GM18868 (cell line): Measurements from ENCODE around the gene LMX1A.

Source experiments
- ATAC-seq: cut with Tn5 transposase; IDR thresholded peaks from one replicate; pipeline ENCODE4 v1.9.1; 2021; ENCODE audit warnings: mild to moderate bottlenecking, moderate library complexity; ENCODE audit not compliant: unreplicated experiment

Gene LMX1A

GRCh38 chr1:165328136-165328535 is 28.4 kb downstream of the LMX1A start:
- no peak for ATAC-seq

GRCh38 chr1:165327538-165327937 is 29.0 kb downstream of the LMX1A start:
- no peak for ATAC-seq

- ATAC-seq = no peak
Observed at GRCh38 chr1:165325460-165326203, 30.9 kb downstream of the LMX1A start.

GRCh38 chr1:165324050-165324449 is 32.5 kb downstream of the LMX1A start:
- no peak for ATAC-seq

GRCh38 chr1:165317612-165318011 is 38.9 kb downstream of the LMX1A start:
- no peak for ATAC-seq

- ATAC-seq = no peak
Observed at GRCh38 chr1:165316153-165316772, 40.3 kb downstream of the LMX1A start.

GRCh38 chr1:165315481-165315880 is 41.0 kb downstream of the LMX1A start:
- ATAC-seq = no peak

GRCh38 chr1:165313903-165314302 is 42.6 kb downstream of the LMX1A start:
- no peak for ATAC-seq

GRCh38 chr1:165312591-165312990 is 43.9 kb downstream of the LMX1A start:
- ATAC-seq = no peak

GRCh38 chr1:165306543-165307434 is 49.7 kb downstream of the LMX1A start:
- no peak for ATAC-seq

GRCh38 chr1:165303386-165303785 is 53.1 kb downstream of the LMX1A start:
- ATAC-seq = no peak

GRCh38 chr1:165300400-165300903 is 56.1 kb downstream of the LMX1A start:
- ATAC-seq = no peak

- no peak for ATAC-seq
Observed at GRCh38 chr1:165298203-165298820, 58.2 kb downstream of the LMX1A start.

GRCh38 chr1:165296205-165296604 is 60.3 kb downstream of the LMX1A start:
- ATAC-seq = no peak

- ATAC-seq = no peak
Observed at GRCh38 chr1:165290148-165290547, 66.4 kb downstream of the LMX1A start.

GRCh38 chr1:165289556-165289955 is 67.0 kb downstream of the LMX1A start:
- ATAC-seq = no peak

GRCh38 chr1:165288350-165289120 is 68.0 kb downstream of the LMX1A start:
- no peak for ATAC-seq

GRCh38 chr1:165287781-165288180 is 68.7 kb downstream of the LMX1A start:
- no peak for ATAC-seq

- ATAC-seq = no peak
Observed at GRCh38 chr1:165287329-165287728, 69.2 kb downstream of the LMX1A start.

GRCh38 chr1:165284454-165284853 is 72.1 kb downstream of the LMX1A start:
- ATAC-seq = no peak
